Activated CD4-positive, CD25-positive, alpha-beta regulatory T cell treated with anti-CD3 and anti-CD28 coated beads, Interleukin-2, amount 50 U/mL, for 72 hours (primary cell): ENCODE data around the gene MAP3K1.
"Not testable (repeated sequence)": the region's sequence is repeated elsewhere in the genome, so short reads cannot be mapped to it uniquely, and the experiment has no call there.

Experiments used
- DNase-seq: peaks from one replicate; pipeline ENCODE4 v3.0.0; 2021

MAP3K1 gene

DNA sequence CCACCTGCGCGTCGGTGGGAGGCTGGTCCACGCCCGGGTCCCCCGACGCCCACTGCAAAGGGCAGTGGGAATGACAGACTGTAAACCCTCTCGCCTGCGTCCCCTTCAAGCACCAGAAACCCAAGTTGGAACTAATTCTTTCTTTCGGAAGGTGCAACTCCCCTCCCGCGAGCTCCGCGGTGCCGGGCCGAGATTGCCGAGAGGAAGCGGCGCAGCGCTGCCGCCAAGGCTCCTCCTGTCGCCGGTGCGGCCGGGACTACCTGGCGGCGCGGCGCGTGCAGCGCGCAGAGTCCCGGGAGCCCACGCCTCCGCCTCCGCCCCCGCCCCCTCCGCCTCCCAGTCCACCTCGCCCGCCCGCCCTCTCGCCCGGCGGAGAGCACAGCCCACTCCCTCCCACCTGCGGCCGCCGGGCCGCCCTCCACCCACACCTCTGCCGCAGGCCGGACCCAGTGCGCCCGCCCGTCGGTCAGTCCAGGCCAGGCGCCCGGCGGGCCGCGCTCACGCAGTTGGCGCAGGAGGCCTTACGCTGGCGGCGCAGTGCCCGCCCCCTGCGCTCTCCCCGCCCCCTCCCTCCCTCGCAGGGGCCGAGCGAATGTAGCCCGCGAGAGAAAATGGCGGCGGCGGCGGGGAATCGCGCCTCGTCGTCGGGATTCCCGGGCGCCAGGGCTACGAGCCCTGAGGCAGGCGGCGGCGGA, at the start of gene MAP3K1:
MAP3K1 (plus strand) TSS at position 587 of the 695 bp plus-strand sequence; CDS start at position 612, 25 bp downstream.
- DNase-seq = peak; percentile 85

DNA sequence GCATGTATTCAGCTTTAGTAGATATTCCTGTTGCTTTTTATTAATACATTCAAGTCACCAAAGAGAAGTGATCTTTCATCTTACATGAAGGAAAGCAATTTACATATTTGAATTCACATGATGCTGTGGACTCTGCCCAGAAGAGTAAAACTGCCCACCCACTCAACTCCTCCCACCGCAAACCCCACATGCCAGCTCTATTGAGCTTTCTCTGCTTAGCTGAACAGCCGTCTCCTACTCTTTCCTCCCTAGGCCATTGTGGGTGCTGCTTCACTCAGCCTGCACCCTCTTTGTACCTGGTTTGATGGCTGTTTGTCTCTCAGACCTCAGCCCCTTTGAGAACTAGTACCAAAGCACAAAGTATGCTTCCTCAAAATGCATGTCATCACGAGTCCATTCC, 48.4 kb upstream of the MAP3K1 start:
- DNase-seq = no peak

DNA sequence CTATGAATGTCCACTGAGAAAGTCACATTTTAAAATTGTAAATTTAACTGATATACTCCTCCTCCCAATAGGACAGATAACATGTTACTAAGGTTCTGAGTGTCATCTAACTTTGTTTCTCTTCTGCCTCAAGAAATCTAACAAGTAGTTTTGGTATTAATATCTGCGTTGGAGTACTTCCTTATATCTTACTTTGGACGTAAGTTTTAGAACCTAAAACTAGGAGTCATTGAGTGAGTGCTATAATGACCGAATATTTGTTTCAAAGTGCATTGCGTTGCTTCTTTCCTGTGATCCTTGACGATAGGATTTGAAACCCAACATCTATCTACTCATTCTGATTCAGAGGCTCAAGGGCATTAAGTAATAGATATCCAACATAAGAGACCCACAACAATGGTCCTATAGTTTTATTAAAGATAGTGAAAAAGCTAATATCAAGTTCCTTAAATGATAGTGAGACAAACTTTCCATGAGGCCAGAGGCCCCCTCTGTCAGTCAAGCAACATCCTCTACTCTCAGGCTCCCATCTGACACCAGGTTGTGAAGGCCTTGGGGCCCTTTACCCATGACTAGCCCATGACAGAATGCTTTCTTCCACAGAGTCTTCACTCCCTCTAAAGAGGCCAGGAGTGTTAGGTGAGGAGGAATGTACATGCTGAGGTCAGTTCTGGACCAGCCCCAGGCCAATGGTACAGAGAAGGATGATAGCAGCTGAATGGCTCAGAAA, 45.3 kb upstream of the MAP3K1 start:
- no peak for DNase-seq

DNA sequence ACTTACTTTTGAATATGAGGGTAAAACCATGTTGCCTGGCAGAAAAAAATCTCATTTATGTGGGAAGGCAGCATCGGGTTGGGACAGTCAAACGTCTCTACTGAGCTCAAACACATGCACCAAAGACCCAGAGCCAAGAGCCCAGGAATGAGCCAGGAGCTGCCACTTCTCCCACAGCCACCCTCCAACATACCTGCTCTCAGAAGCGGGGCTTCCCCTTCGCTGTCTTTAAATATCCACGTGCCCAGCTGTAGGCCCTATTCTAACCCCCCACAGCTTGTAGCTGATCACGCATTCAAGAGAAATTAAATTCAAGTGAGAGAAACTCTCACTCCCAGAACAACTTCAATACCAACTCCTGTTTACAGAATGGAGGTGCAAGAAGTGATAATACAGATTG, 42.6 kb upstream of the MAP3K1 start:
- DNase-seq = no peak

DNA sequence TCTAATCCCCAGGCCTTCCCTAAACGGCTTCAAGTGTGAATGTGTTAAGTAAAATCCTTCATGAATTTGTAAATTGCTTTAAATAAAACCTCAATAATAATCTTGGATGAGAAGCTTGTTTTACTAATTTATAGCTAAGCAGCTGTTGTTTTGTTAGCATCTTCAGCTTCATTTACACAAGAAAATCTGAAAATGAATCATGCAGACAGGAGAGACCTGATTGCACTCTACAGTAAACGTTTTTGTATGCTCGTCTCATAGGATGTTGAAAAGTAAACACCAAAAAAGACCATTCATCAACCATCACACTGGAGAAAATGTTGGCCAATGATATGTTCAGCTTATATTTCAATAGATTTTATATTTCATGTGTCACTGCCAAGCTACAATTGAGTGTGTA, 40.4 kb upstream of the MAP3K1 start:
- no peak for DNase-seq

DNA sequence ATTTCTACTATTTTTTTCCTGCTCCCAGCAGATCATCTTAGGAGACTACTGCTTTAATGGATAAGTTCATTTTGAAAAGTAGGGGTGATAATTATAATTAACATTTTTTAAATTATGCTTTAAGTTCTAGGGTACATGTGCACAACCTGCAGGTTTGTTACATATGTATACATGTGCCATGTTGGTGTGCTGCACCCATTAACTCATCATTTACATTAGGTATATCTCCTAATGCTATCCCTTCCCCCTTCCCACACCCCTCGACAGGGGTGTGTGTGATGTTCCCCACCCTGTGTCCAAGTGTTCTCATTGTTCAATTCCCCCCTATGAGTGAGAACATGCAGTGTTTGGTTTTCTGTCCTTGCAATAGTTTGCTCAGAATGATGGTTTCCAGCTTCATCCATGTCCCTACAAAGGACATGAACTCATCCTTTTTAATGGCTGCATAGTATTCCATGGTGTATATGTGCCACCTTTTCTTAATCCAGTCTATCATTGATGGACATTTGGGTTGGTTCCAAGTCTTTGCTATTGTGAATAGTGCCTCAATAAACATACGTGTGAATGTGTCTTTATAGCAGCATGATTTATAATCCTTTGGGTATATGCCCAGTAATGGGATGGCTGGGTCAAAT, 39.0 kb upstream of the MAP3K1 start:
- DNase-seq = not testable (repeated sequence)

DNA sequence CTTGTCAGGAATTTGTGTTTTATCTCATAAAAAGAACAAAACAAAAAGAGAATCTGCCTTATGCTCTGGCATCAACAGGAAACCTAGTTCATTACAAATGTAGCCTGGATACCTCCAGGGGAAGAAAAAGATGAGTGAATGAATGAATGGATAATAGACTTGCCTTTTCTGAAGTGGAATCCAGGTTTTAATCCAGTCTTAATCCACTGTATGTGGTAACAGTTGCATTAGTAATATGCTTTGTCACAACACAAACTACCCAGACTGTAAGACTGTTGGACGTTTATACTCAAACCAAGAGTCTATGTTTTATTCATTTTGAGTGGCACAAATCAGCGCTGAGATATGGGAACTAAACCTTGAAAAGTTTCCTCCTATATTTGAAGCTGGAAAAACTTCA, 32.1 kb upstream of the MAP3K1 start:
- DNase-seq = no peak

DNA sequence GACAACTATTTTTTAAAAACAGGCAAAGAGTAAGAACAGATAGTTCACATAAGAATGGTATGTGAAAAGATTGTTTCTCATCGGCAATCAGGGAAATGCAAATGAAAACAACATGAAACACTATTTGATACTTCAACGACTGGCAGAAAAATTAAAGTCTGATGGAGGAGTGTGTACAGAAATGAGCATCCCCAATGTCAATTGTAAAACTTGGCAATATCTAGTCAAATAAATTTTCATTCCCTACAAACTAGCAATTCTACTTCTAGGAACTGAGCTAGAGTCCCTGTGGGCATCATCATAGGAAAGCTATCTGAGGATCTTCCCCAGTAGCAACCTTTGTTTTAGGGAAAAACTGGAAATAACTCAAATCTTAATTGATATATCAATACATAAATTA, 29.0 kb upstream of the MAP3K1 start:
- DNase-seq = no peak

DNA sequence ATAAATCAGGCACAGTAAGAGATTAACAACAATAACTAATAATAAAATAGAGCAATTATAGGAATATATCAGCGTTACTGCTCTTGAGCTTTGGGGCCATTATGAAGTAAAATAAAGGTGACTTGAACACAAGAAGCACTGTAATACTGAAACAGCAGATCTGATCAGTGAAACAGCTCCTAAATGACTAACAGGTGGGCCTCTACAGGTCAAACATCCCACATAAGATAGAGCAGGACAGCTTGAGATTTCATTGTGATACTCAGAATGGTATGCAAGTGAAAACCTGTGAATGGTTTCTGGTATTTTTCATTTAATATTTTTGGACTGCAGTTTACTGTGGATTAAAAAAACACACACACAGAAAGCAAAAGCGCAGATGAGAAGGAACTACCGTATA, 24.0 kb upstream of the MAP3K1 start:
- DNase-seq = no peak

DNA sequence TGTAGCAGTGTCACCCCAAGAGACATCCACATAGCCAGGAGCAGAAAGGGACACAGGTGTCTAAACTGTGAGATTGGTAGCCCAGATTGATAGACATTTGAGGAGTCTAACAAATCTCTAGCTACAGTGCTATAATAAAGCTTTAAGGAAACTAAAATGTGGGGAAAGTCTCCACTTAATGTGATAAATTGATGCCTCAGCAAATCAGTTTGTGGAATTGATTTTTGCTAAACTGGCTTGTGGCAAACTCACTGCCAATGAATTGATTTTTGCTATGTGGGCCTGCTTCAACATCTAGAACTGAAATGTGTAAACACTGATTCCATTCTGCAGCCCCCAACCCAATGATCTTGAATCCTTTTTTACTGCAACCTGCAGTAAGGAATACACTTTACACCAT, 16.8 kb upstream of the MAP3K1 start:
- DNase-seq = no peak

DNA sequence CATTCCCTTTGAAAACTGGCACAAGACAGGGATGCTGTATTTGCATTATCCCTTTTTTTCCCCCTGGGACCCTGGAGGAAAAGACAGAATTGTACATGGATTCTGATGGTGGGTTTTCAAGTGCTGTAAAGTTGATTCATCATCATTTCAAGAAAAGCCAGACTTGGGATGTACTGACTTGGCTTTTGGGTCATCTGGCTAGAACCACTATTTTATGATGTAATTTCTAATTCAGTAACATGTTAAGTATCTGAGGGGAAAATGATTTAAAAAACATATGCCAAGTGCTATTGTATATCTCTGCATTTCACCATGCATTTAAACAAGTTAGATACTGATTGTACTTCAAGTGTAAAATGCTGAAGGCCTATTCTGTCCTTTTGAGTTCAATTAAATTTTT, 15.2 kb upstream of the MAP3K1 start:
- no peak for DNase-seq

DNA sequence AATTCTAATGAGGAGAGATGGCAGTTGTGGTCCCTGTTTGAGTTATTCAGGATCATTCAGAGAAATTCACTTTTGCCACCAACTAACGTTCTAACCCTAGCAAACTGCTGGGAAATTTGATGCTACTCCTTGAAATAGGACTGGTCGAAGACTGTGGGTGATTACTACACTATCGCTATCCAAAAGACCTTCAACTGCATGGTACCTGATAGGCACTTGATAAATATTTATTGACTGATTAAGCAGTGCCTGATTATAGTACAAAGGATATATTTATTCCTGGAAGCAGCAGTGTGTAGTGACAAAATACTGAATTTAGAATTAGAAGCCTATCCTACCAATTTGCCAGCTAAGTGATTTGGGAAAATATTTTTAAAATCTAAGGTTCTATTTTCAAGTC, 14.1 kb upstream of the MAP3K1 start:
- DNase-seq = no peak

DNA sequence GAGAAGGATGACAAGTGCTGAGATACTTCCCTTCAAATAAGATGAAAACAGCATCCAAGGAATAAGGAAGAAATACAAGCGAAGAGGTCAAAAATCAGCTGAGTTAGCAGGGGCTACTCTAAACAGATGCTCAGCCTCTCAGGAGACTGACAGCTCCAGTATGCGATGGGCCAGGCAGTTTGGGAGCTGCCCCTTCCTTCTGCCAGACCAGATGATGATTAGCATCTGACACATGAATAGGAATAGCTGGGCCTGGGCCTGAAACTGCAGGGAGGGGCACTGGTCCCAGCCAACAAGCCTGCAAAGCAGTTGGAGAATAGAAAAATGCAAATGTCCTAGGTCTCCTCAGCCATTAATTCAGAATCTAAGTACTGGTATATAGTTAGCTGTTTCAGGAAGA, 13.1 kb upstream of the MAP3K1 start:
- no peak for DNase-seq

DNA sequence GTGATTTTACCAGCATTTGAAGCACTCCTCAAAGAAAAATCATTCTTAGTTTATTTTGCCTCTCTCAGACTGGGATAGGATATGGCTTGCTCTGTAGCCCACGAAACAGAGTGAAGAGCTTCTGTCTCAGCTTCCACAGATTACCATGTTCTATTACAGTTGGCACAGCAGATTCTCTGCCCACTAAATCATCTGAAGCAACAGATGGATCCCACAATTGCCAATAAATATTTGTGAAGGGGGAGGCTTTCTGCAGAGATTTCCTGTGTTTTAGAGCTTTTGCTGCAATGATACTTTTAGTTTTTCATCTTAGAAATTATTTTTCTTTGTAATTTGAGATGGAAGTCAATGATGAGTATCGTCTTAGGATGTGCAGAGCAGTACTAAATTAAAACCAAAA, 12.3 kb upstream of the MAP3K1 start:
- DNase-seq = no peak

DNA sequence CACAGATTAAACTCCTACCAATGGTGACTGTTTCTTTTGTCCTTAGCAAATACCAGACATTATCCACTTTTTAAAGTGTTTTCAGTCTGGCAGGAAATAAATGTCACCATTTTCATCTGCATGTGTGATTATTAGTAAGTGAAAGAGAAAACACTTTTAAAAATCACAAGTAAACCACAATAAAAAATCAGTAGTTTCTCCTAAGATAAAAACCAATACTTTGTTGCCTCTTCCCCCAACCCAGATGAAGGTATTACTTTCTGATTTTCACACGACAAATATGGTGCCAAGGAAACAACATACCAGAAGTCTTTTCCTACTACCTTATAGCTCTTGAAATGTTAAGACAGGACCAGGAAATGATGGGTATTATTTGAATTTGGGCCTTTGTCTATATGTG, 11.5 kb upstream of the MAP3K1 start:
- DNase-seq = no peak

DNA sequence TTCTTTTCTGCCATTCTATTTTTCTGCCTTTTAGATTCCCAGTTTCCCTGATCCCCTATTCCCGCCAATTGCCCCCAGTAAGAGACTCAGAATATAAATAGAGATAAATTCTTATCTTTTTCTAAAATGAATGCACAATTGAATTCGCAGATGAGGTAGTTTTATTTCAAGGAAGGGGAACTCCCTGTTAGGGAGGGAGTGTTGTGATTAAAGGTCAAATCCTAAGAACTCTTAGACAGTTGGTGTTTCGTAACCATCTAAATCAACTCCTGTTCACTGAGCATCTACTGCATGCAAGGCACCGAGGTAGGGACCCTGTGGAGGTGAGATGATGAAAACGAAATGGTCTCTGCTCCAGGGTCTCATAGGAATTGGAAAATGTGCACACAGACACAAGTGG, 7.7 kb upstream of the MAP3K1 start:
- DNase-seq = no peak

DNA sequence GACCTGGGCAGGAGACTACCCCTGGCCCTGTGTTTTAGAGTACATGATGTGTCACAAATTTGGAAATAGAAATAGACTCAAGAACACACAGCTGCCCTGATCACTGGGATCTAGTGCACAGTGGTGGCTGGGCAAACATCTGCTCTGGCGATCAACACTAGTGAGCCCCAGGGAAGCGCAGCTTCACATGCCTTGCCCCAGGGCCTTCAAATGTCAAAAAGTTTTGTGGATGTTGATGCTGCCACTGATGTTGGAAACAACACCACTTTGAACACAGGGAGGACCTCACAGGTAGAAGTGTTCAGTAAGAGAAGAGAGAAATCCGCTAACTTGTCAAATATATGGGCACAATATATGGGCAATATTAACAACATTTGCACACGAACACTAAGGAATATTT, 7.1 kb upstream of the MAP3K1 start:
- no peak for DNase-seq

DNA sequence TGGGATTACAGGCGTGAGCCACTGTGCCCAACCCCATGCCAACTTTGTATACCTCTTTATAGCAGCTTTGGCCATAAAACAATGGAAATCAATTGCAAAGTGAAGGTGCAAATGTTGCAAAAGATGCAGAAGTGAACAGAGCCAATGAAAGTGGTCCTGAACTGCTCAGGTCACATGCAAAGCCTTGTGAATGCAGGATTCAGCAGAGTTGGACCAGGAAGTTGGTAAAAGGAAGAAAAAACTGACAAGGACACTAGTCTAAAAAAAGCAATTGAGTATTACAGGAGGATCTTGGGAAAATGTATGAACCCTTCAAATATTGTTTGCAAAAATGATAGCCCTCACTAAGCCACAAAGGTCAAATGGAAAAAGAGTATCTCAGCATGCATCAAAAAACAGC, 4.5 kb upstream of the MAP3K1 start:
- no peak for DNase-seq

DNA sequence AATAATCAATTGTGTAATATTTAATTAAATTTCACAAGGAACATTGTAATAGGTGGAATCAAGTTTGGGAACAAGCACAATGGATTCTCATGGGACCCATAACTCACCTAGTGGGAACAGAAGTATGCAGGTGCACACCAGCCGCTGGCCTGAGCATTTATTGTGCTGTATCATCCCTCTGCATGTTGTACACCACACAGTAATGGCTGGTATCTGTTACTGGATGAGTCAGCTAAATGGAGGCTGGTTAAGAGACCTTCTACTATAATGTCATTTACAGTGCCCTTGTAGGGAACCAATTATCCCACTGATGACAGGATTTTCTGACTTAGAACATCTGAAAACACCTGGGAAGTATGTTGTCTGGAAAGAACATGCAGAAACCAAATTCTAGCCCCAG, 3.2 kb upstream of the MAP3K1 start:
- no peak for DNase-seq

DNA sequence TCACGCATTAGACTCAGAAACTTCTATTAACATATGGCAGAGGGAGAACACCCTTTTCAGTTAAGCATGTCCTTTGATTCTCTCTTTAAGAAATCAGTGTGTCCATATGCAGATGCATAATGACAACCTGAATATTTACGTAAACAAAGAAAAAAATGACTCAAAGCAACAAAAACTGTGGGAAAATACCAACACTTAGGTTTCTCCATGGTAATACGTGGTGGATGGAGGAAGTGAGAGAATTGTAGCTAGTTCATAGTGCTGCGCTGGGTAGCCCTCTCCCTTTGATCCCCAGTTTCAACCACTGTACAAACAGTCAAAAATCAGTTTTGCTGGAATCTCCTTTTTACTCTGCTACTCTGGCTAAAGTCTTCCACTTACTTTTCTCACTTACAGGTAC, 2.0 kb upstream of the MAP3K1 start:
- DNase-seq = no peak

DNA sequence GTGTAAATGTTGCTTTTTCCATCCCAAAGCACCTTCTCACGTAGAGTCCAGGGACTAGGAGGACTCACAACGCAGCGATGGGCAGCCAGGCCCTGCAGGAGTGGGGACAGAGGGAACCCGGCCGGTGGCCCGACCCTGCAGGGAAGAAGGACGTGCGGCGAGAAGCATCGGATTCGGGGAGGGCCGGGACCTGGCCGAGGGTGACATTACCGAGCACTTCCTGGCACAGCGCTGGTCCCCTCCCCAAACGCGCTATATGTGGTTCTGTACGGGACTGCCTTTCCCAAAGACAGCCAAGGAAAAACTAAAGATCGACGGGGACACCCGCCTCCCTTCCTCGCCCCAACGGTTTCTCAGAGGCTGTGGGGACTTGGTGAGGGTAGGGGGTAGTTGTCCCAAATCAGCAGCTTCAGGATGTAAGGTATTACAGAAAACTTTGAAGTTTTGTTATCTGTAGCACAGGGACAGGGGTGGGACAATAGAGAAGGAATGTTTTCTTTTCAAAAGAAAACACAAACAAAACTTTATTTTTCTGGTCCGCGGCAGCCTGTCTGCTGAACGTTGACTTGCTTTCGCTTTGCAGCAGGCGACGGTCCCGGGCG, 887 bp upstream of the MAP3K1 start:
- DNase-seq = peak; percentile 43

DNA sequence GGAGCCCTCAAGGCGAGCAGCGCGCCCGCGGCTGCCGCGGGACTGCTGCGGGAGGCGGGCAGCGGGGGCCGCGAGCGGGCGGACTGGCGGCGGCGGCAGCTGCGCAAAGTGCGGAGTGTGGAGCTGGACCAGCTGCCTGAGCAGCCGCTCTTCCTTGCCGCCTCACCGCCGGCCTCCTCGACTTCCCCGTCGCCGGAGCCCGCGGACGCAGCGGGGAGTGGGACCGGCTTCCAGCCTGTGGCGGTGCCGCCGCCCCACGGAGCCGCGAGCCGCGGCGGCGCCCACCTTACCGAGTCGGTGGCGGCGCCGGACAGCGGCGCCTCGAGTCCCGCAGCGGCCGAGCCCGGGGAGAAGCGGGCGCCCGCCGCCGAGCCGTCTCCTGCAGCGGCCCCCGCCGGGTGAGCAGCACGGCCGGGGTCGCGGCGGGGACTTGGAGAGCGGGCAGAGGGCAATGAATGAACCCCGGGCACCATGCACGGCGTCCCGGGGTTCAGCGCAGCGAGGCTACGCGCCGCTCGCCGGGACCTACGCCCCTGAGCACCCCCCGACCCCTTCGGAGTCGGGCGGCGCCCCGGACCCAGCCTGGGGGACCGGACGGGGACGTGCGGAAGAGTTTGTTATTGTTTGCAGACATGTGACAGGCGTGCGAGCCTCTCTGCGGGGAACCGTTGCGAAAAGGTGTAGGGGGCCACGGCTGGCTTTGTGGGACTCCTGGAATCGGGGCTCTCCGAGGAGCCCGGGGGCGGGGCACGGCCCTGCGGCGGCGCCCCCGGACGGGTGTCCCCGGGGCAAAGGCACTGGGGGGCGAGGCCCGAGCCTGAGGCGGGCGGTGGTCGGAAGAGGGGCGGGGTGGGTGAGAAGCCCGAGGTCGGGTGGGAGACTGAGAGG, 553 bp downstream of the MAP3K1 start:
- DNase-seq = peak; percentile 62

DNA sequence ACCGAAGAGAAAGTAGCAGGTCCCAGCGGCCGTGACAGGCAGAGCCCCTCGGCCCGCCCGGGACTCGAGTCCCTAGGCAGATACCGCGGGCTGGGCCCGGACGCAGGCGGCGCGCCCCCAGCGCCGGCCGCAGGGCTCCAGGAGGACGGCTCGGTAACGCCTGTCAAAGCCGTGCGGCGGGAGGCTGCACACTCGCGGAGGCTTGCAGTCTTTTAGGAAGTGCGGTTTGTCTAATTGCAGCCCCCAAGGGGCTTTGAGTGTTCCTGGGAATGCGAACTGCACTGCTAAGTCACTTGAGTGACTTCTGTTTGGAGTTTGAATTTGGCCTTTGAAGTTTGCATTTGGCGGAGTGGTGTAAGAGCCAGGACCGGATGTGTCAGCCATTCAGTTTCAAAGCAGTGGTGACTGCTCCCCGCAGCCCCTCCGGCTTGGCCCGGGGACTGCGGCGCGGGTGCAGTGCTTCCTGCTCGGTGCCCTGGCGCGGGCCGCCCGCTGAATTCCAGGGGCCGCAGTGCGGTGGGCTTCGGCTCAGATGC, 1.3 kb downstream of the MAP3K1 start:
- peak; percentile 68 for DNase-seq
